Ascending aorta (tissue), 2 donors: ENCODE data around the gene TPX2. TPM values are rescaled to one million over a fixed set of nuclear protein-coding genes. Genes with fewer than 3 reads are reported as not detected.

Experiments
- DNase-seq, 2 donors: peaks; one replicate each; pipeline ENCODE4 v3.0.0-alpha.2; 2019; ENCODE audit warnings: low spot score in 2 of 2
- H3K27ac ChIP-seq, 2 donors: fragments of 200-600 bp; sonication (generic); one replicate each; pipeline ENCODE4 v1.5.1; 2016 to 2017; ENCODE audit warnings: mild to moderate bottlenecking in 1 of 2
- H3K27me3 ChIP-seq: fragments of 200-600 bp; sonication (generic); one replicate; pipeline ENCODE4 v1.5.1; 2017
- H3K36me3 ChIP-seq, 2 donors: fragments of 200-600 bp; sonication (generic); one replicate each; pipeline ENCODE4 v1.5.1; 2016
- H3K4me1 ChIP-seq, 2 donors: fragments of 200-600 bp; sonication (generic); one replicate each; pipeline ENCODE4 v1.5.1; 2016 to 2017; ENCODE audit warnings: mild to moderate bottlenecking in 1 of 2
- H3K4me3 ChIP-seq, 2 donors: fragments of 200-600 bp; sonication (generic); one replicate each; pipeline ENCODE4 v1.5.1; 2016 to 2017; ENCODE audit warnings: mild to moderate bottlenecking in 1 of 2
- H3K9me3 ChIP-seq, 2 donors: fragments of 200-600 bp; sonication (generic); one replicate each; pipeline ENCODE4 v1.5.1; 2016
- CTCF ChIP-seq, 3 experiments: fragments of 200-600 bp in 2 of 3; fragments of 450-650 bp in 1 of 3; sonication (generic) in 2 of 3; IDR thresholded peaks; one replicate each; pipeline ENCODE4 v1.5.1; 2016 to 2019; ENCODE audit warnings: antibody characterized with exemption in 3 of 3, mild to moderate bottlenecking in 1 of 3, moderate library complexity in 1 of 3
- intact Hi-C: fragments of 100-400 bp; cut with DNase I; formaldehyde crosslinking; loops from one replicate; pipeline ENCODE4 v1.15.1; 2023
- total RNA-seq: library from RNA; depleted of rRNA; stranded (reverse); fragments of >200 nt; gene quantifications from one replicate; pipeline ENCODE4 v1.1.0, GENCODE V29; 2016

The TPX2 gene
- total RNA-seq, 1 donor from 2014 or later = not detected

- peak overlapping the region; percentile 52 to 70 for H3K4me3 ChIP-seq
- no peaks in the 10 kb centered on the region for H3K9me3 ChIP-seq
- intact Hi-C loops = loop anchor here (5.0 to 10.0 kb wide), 2 partner anchors 118 to 281 kb away; partner anchors contain the start of gene BCL2L1
- no peaks in the 10 kb centered on the region for H3K27me3 ChIP-seq
- H3K4me1 ChIP-seq = peaks cover 36 to 54% of the 10 kb centered on the region in 2 donors
- no peak for TF ChIP-seq CTCF (IDR thresholded peaks at IDR 0.05)
- H3K27ac ChIP-seq = peak overlapping the region; percentile 94 to 95
- DNase-seq = no peak
- H3K36me3 ChIP-seq = no peaks in the 10 kb centered on the region
Measured at GRCh38 chr20:31843288-31843687, 104.2 kb downstream of the TPX2 start.

GRCh38 chr20:31843881-31844280 lies 104.8 kb downstream of the TPX2 start:
- no peaks in the 10 kb centered on the region for H3K9me3 ChIP-seq
- DNase-seq = no peak
- H3K27ac ChIP-seq = peak overlapping the region; percentile 94 to 95
- peaks cover 36 to 48% of the 10 kb centered on the region in 2 donors for H3K4me1 ChIP-seq
- intact Hi-C loops = loop anchor here (2.0 to 10.0 kb wide), 3 partner anchors 27 to 282 kb away; partner anchors contain the start of genes BCL2L1, DUSP15 and TTLL9
- peak overlapping the region; percentile 52 to 70 for H3K4me3 ChIP-seq
- TF ChIP-seq CTCF (IDR thresholded peaks at IDR 0.05) = no peak
- no peaks in the 10 kb centered on the region for H3K27me3 ChIP-seq
- no peaks in the 10 kb centered on the region for H3K36me3 ChIP-seq

GRCh38 chr20:31844737-31845299 lies 105.7 kb downstream of the TPX2 start:
- Histone ChIP-seq H3K27me3 (no peaks in the 10 kb centered on the region), H3K4me1 (peaks cover 36 to 44% of the 10 kb centered on the region in 2 donors), H3K4me3 (peak overlapping the region; percentile 52 to 70), H3K9me3 (no peaks in the 10 kb centered on the region), H3K36me3 (no peaks in the 10 kb centered on the region), H3K27ac (peak overlapping the region; percentile 94 to 95)
- no peak for DNase-seq
- no peak for TF ChIP-seq CTCF (IDR thresholded peaks at IDR 0.05)
- intact Hi-C loops = loop anchor here (1.0 to 10.0 kb wide), 4 partner anchors 26 to 283 kb away; partner anchors contain the start of genes BCL2L1, DUSP15 and TTLL9

- Histone ChIP-seq H3K4me1 (peaks cover 36 to 40% of the 10 kb centered on the region in 2 donors), H3K36me3 (no peaks in the 10 kb centered on the region), H3K27me3 (no peaks in the 10 kb centered on the region), H3K9me3 (no peaks in the 10 kb centered on the region), H3K4me3 (peak within 1 kb of the TSS; percentile 52 to 70), H3K27ac (peak within 1 kb of the TSS; percentile 94 to 95)
- DNase-seq = peak; percentile 60 to 91
- TF ChIP-seq CTCF (IDR thresholded peaks at IDR 0.05) = no peak
- intact Hi-C loops = loop anchor here (1.0 to 10.0 kb wide), 3 partner anchors 25 to 121 kb away; partner anchors contain the start of genes BCL2L1, DUSP15 and TTLL9
Measured at GRCh38 chr20:31845300-31845863, 106.3 kb downstream of the TPX2 start, which contains the start of gene FOXS1. Gene FOXS1, minus strand, starts transcription at chr20:31845604. Its CDS starts 62 bp downstream, at chr20:31845542.

- Histone ChIP-seq H3K9me3 (no peaks in the 10 kb centered on the region), H3K36me3 (no peaks in the 10 kb centered on the region), H3K4me3 (no peak overlapping the region), H3K27me3 (no peaks in the 10 kb centered on the region), H3K4me1 (peaks cover 24 to 26% of the 10 kb centered on the region in 2 donors), H3K27ac (peak overlapping the region in 1 of 2 donors; percentile 94)
- no peak for DNase-seq
- no peak for TF ChIP-seq CTCF (IDR thresholded peaks at IDR 0.05)
- intact Hi-C loops = loop anchor here (1.0 to 10.0 kb wide), 2 partner anchors 23 to 122 kb away; partner anchors contain the start of gene BCL2L1
Measured at GRCh38 chr20:31846793-31847138, 107.7 kb downstream of the TPX2 start.
